MM.1S (cell line): ENCODE data around the gene HOXC9.

Experiments used
- CTCF ChIP-seq: fragments of 300-600 bp; sonication (generic); IDR thresholded peaks from 2 replicates; pipeline ENCODE4 v1.5.1; 2016; ENCODE audit warnings: antibody characterized with exemption, low read length, mixed read lengths
- EZH2 ChIP-seq: fragments of 300-600 bp; sonication (generic); optimal IDR thresholded peaks from 2 replicates; pipeline ENCODE3; 2017; ENCODE audit warnings: low read depth, mild to moderate bottlenecking, antibody characterized with exemption, low read length, mixed read lengths

GRCh38 chr12:54047964-54048303, 48.0 kb downstream of the HOXC9 start:
- TF ChIP-seq CTCF (no peak), EZH2 (no peak)
